Measurements from ENCODE around the gene RAD17.
"Not testable (repeated sequence)": the region's sequence is repeated elsewhere in the genome, so short reads cannot be mapped to it uniquely, and the experiment has no call there.

The RAD17 gene

DNA sequence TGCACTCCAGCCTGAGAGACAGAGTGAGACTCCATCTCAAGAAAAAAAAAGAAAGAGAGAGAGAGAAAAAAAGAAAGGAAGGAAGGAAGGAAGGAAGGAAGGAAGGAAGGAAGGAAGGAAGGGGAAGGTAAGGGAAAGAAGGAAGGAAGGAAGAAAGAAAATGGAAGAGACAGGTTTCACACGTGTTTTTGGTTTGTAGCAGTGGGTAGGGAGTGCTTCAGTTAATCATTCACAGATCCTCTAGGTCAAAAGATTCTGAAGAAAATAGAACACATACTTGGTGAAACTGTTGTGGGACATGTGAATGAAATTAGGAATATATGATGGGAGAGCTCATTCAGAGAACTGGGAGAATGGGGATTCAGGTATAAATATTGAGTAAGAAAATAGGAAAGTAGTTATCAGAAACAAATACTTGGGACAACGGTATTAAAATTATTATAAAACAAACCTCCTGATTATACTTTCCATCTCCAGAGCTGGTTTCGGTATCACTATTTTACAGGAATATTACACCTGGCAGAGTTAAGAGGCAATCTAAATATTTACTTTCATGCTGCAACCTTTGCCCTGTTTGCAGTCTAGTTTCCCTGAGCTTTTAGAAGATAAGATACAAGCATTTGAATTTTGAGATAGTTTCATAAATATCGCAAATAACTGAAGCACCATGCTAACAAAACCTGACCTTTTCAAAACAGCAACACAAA lies 82.5 kb downstream of the RAD17 start:
- Mint-ChIP-seq H3K27me3 (ENCODE audit: low read depth, poor library complexity) (no peaks in the 10 kb centered on the region), H3K4me3 (no peak overlapping the region), H3K27ac (peak overlapping the region; percentile 62), H3K36me3 (ENCODE audit: low read depth) (no peaks in the 10 kb centered on the region), H3K9me3 (peaks cover 4% of the 10 kb centered on the region), H3K4me1 (no peaks in the 10 kb centered on the region)
- DNase-seq, result no peak
- TF ChIP-seq, protein P1, sequence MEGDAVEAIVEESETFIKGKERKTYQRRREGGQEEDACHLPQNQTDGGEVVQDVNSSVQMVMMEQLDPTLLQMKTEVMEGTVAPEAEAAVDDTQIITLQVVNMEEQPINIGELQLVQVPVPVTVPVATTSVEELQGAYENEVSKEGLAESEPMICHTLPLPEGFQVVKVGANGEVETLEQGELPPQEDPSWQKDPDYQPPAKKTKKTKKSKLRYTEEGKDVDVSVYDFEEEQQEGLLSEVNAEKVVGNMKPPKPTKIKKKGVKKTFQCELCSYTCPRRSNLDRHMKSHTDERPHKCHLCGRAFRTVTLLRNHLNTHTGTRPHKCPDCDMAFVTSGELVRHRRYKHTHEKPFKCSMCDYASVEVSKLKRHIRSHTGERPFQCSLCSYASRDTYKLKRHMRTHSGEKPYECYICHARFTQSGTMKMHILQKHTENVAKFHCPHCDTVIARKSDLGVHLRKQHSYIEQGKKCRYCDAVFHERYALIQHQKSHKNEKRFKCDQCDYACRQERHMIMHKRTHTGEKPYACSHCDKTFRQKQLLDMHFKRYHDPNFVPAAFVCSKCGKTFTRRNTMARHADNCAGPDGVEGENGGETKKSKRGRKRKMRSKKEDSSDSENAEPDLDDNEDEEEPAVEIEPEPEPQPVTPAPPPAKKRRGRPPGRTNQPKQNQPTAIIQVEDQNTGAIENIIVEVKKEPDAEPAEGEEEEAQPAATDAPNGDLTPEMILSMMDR (IDR thresholded peaks at IDR 0.05), result no peak

DNA sequence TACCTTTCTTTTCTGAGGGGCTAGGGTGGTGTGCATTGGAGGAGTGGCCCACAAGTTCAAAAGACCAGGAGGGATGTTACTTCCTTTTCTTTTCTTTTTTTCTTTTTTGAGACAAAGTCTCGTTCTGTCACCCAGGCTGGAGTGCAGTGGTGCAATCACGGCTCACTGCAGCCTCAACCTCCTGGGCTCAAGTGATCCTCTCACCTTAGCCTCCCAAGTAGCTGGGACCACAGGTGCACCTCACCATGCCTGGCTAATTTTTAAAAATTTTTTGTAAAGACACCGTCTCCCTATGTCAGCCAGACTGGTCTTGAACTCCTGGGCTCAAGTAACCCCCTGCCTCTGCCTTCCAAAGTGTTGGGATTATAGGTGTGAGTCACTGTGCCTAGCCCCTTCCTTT lies 83.9 kb downstream of the RAD17 start:
- not testable (repeated sequence) for H3K27me3 Mint-ChIP-seq (ENCODE audit: low read depth, poor library complexity); DNase-seq; H3K36me3 Mint-ChIP-seq (ENCODE audit: low read depth); H3K4me1 Mint-ChIP-seq; H3K4me3 Mint-ChIP-seq; H3K9me3 Mint-ChIP-seq; H3K27ac Mint-ChIP-seq

DNA sequence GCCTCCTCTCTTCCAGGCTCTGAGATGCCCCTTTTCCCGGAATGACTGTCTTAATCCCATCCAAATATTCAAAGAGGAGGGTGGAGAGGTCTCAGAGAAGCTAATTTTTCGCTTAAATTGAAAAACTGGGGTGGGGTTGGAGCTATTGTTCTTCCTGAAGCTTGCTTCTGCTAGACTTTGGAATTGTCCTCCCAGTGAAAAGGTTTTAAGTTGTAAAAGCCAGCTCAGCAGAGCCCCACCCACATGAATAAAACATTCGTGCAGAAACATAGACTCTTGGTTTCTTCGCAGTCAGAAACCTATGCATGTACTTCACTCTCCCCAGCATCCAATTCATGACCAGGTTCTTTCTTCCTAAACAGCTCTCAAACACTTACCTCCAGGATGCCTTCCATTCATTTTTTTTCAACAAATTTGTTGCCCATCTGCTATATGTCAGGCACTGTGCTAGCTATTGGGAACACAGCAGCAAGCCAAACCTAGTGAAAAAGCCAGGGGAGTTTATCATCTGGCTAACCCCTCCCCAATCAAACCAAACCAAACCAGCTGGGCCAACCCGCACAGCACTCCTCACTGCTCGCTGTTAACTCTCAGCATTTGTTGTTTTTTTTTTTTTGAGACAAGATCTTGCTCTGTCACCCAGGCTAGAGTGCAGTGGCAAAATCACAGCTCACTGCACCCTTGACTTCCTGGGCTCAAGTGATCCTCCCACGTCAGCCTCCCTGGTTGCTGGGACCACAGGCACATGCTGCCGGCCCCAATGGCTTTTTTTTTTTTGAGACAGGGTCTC lies 85.0 kb downstream of the RAD17 start:
- H3K27me3 Mint-ChIP-seq (ENCODE audit: low read depth, poor library complexity), result peaks cover 4% of the 10 kb centered on the region
- H3K4me1 Mint-ChIP-seq, result no peaks in the 10 kb centered on the region
- TF ChIP-seq, protein P1 (IDR thresholded peaks at IDR 0.05), result no peak
- no peak overlapping the region for H3K27ac Mint-ChIP-seq
- no peak overlapping the region for H3K4me3 Mint-ChIP-seq
- DNase-seq, result no peak
- peaks cover 14% of the 10 kb centered on the region for H3K9me3 Mint-ChIP-seq
- no peaks in the 10 kb centered on the region for H3K36me3 Mint-ChIP-seq (ENCODE audit: low read depth)

GRCh38 chr5:69455428-69455988 lies 85.9 kb downstream of the RAD17 start:
- H3K36me3 Mint-ChIP-seq (ENCODE audit: low read depth); H3K4me3 Mint-ChIP-seq; DNase-seq; H3K27ac Mint-ChIP-seq; H3K4me1 Mint-ChIP-seq; H3K27me3 Mint-ChIP-seq (ENCODE audit: low read depth, poor library complexity): not testable (repeated sequence)
- H3K9me3 Mint-ChIP-seq, result peaks cover 14% of the 10 kb centered on the region

DNA sequence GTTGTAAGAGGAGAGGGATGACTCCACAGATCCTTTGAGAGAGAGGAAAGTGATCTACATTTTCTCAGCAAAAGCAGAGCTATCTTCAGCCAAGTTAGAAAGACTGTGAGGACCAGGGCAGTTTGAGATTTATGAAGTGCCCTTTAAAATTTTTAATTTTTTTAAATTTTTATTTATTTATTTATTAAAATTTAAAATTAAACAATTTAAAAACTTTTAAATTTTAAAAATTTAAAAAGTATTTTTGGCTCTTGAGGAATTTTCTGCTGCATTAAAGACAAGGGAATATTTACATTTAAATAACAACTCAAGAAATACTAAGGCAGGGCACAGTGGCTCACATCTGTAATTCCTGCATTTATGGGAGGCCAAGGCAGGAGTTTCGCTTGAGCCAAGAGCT lies 92.6 kb downstream of the RAD17 start:
- peaks cover 13% of the 10 kb centered on the region for H3K9me3 Mint-ChIP-seq
- H3K27ac Mint-ChIP-seq, result peak overlapping the region; percentile 30
- H3K36me3 Mint-ChIP-seq (ENCODE audit: low read depth), result no peaks in the 10 kb centered on the region
- peaks cover 4% of the 10 kb centered on the region for H3K27me3 Mint-ChIP-seq (ENCODE audit: low read depth, poor library complexity)
- TF ChIP-seq, protein P1 (IDR thresholded peaks at IDR 0.05), result no peak
- no peak for DNase-seq
- H3K4me1 Mint-ChIP-seq, result no peaks in the 10 kb centered on the region
- H3K4me3 Mint-ChIP-seq, result no peak overlapping the region
